K562 (cell line): ENCODE measurements around the gene IL12B. TPM values are rescaled to one million over a fixed set of nuclear protein-coding genes. Genes with fewer than 3 reads are reported as not detected.

Source experiments
- ATF7 ChIP-seq: fragments of 450-650 bp; IDR thresholded peaks from 2 replicates; pipeline ENCODE4 v1.7.1; 2014; ENCODE audit warnings: mild to moderate bottlenecking, moderate library complexity
- CTBP1 ChIP-seq: fragments of 450-650 bp; IDR thresholded peaks from 2 replicates; pipeline ENCODE4 v1.6.1; 2016; ENCODE audit warnings: borderline replicate concordance
- CTCF ChIP-seq, 3 experiments: IDR thresholded peaks in 2 of 3; conservative IDR thresholded peaks in 1 of 3; 2 replicates each; pipeline ENCODE4 v1.5.1; 2011 to 2012; ENCODE audit warnings: low read length in 3 of 3, mild to moderate bottlenecking in 3 of 3, control low read depth in 2 of 3, improper control_type of control experiment in 1 of 3, inconsistent platforms in 1 of 3, low read depth in 1 of 3, mixed read lengths in 1 of 3, moderate library complexity in 1 of 3; ENCODE audit not compliant: insufficient read depth in 2 of 3
- DEAF1 ChIP-seq: fragments of 450-650 bp; formaldehyde crosslinking; IDR thresholded peaks from 2 replicates; pipeline ENCODE4 v1.4.0; 2020; ENCODE audit warnings: mild to moderate bottlenecking, moderate library complexity
- LARP7 ChIP-seq: fragments of 450-650 bp; IDR thresholded peaks from 2 replicates; pipeline ENCODE4 v1.6.1; 2016
- SMAD4 ChIP-seq: fragments of 250-450 bp; sonication (Bioruptor Pico); conservative IDR thresholded peaks from 2 replicates; pipeline ENCODE4 v1.8.0; 2021; ENCODE audit warnings: inconsistent platforms, mild to moderate bottlenecking, moderate library complexity
- UBTF ChIP-seq, 2 experiments: IDR thresholded peaks; 2 replicates each; pipeline ENCODE4 v1.6.1; 2012; ENCODE audit warnings: improper control_type of control experiment in 2 of 2, low read depth in 2 of 2, low read length in 2 of 2, borderline replicate concordance in 1 of 2
- ZBTB40 ChIP-seq, 2 experiments: fragments of 450-650 bp in 1 of 2; sonication (generic) in 1 of 2; formaldehyde crosslinking in 1 of 2; IDR thresholded peaks; 2 replicates each; pipeline versions ENCODE4 v1.7.1 to v1.9.0; 2016 to 2022; ENCODE audit warnings: inconsistent platforms in 1 of 2, mild to moderate bottlenecking in 1 of 2, missing genetic modification reagents in 1 of 2
- ZEB2 ChIP-seq: fragments of 450-650 bp; IDR thresholded peaks from 2 replicates; pipeline ENCODE4 v1.6.1; 2016
- ZKSCAN8 ChIP-seq: fragments of 200-800 bp; sonication (Bioruptor generic); IDR thresholded peaks from 2 replicates; pipeline ENCODE4 v1.6.1; 2016; ENCODE audit warnings: missing genetic modification characterization, missing compliant biosample characterization
- polyA plus RNA-seq, 8 experiments: library from polyadenylated mRNA; depleted of rRNA in 4 of 8; stranded (reverse) in 5 of 8; unstranded in 3 of 8; fragments of >200 nt; fragmentation: Nextera tagmentation in 2 of 8; fragmentation: Illumina TruSeq in 1 of 8; extraction: Ambion mirVana in 2 of 8; extraction: Trizol in 1 of 8; gene quantifications; 2 replicates each; pipeline versions ENCODE4 v1.2.1 to v1.2.3, GENCODE V29; 2011 to 2014; ENCODE audit warnings: inconsistent platforms in 1 of 8, missing spikeins in 1 of 8
- total RNA-seq, 7 experiments: library from RNA; depleted of rRNA in 6 of 7; stranded (reverse); fragments of >200 nt in 6 of 7; fragmentation: Illumina TruSeq in 2 of 7; extraction: Trizol in 2 of 7; gene quantifications; 2 replicates each; pipeline versions ENCODE4 v1.2.1 to v1.2.3, GENCODE V29; 2011 to 2021; ENCODE audit warnings: low replicate concordance in 1 of 7

IL12B gene
- total and polyA plus RNA-seq, 9 of the 15 experiments (the other 6 are each of a cell fraction or from before 2014, with no cell fraction given) = not detected

GRCh38 chr5:159331093-159331973, 1.0 kb upstream of the IL12B start (continued):
- peak; percentile 63 to 68 (median 67); a peak in 5 of 6 replicates for TF ChIP-seq CTCF (IDR thresholded peaks at IDR 0.05 in 2 of 3, conservative IDR thresholded peaks at IDR 0.05 in 1 of 3; ENCODE audit: insufficient read depth in 2 of 3, low read depth in 1 of 3, low read length in 3 of 3)
- TF ChIP-seq DEAF1 (CRISPR knock-in tag) = peak; percentile 32; the same call in 1 of the 2 replicates
- TF ChIP-seq ZEB2 = peak; percentile 68; the same call in 1 of the 2 replicates
- TF ChIP-seq UBTF (IDR thresholded peaks at IDR 0.05; ENCODE audit: borderline replicate concordance in 1 of 2, low read depth in 2 of 2, low read length in 2 of 2) = peak in 1 of 2 experiments; percentile 39; a peak in 1 of 4 replicates
- 0 out of 2 replicates have a peak, but pooled peaks have one; percentile 35 for TF ChIP-seq ZBTB40 (IDR thresholded peaks at IDR 0.05)
- no peak for TF ChIP-seq ZBTB40 (CRISPR knock-in tag; IDR thresholded peaks at IDR 0.05)
- 0 out of 2 replicates have a peak, but pooled peaks have one; percentile 25 for TF ChIP-seq SMAD4 (CRISPR knock-in tag)
- TF ChIP-seq ZKSCAN8 (CRISPR knock-in tag) = no peak
- TF ChIP-seq LARP7 = no peak
- TF ChIP-seq ATF7 = peak; percentile 11; the same call in 1 of the 2 replicates
- peak; percentile 52; the same call in 1 of the 2 replicates for TF ChIP-seq CTBP1
